ENCODE data around the gene ADGRB2.

ADGRB2 gene

GRCh38 chr1:31734582-31735107 lies 29.5 kb downstream of the ADGRB2 start:
- no peak overlapping the region for H3K4me3 ChIP-seq (replicated peaks; ENCODE audit: low read depth, low read length)
- TF ChIP-seq CTCF (IDR thresholded peaks at IDR 0.05; ENCODE audit: low read depth, low read length, missing control alignments): no peak
- DNase-seq (ENCODE audit: extremely low read depth, low read depth): no peak

- H3K4me3 ChIP-seq (replicated peaks; ENCODE audit: low read depth, low read length): no peak overlapping the region
- no peak for TF ChIP-seq CTCF (IDR thresholded peaks at IDR 0.05; ENCODE audit: low read depth, low read length, missing control alignments)
- DNase-seq (ENCODE audit: extremely low read depth, low read depth): no peak
These were observed 30.5 kb downstream of the ADGRB2 start for GRCh38 chr1:31733389-31734219.

- no peak overlapping the region for H3K4me3 ChIP-seq (replicated peaks; ENCODE audit: low read depth, low read length)
- no peak for TF ChIP-seq CTCF (IDR thresholded peaks at IDR 0.05; ENCODE audit: low read depth, low read length, missing control alignments)
- DNase-seq (ENCODE audit: extremely low read depth, low read depth): no peak
These were observed 31.3 kb downstream of the ADGRB2 start for GRCh38 chr1:31732751-31733289.

- no peak for DNase-seq (ENCODE audit: extremely low read depth, low read depth)
- TF ChIP-seq CTCF (IDR thresholded peaks at IDR 0.05; ENCODE audit: low read depth, low read length, missing control alignments): no peak
These were observed 31.8 kb downstream of the ADGRB2 start for GRCh38 chr1:31732343-31732742.

GRCh38 chr1:31731049-31731565 lies 33.0 kb downstream of the ADGRB2 start:
- TF ChIP-seq CTCF (IDR thresholded peaks at IDR 0.05; ENCODE audit: low read depth, low read length, missing control alignments): no peak
- H3K4me3 ChIP-seq (replicated peaks; ENCODE audit: low read depth, low read length): no peak overlapping the region

More at GRCh38 chr1:31732343-31732742, 31.8 kb downstream of the ADGRB2 start:
- H3K4me3 ChIP-seq (replicated peaks; ENCODE audit: low read depth, low read length): no peak overlapping the region

GRCh38 chr1:31730336-31731048 lies 33.6 kb downstream of the ADGRB2 start:
- DNase-seq (ENCODE audit: extremely low read depth, low read depth): no peak
- no peak overlapping the region for H3K4me3 ChIP-seq (replicated peaks; ENCODE audit: low read depth, low read length)
- TF ChIP-seq CTCF (IDR thresholded peaks at IDR 0.05; ENCODE audit: low read depth, low read length, missing control alignments): no peak

More at GRCh38 chr1:31731049-31731565, 33.0 kb downstream of the ADGRB2 start:
- DNase-seq (ENCODE audit: extremely low read depth, low read depth): no peak

All from HFF-Myc (cell line).